HCT116 (cell line): ENCODE results near the gene TCEA3. TPM values are rescaled to one million over a fixed set of nuclear protein-coding genes. Genes with fewer than 3 reads are reported as not detected.

Experiments used
- ATAC-seq: fragments of 200-7000 bp; cut with Tn5 transposase; 2 replicates; pipeline ENCODE4 v1.9.1; 2020; ENCODE audit warnings: mild to moderate bottlenecking, moderate library complexity
- BruUV-seq: library from RNA; stranded (reverse); fragments of 400-500 nt; replicated peaks from 2 replicates; lab custom pipeline; 2021; lab: Mats Ljungman, UMichigan
- CTCF ChIA-PET: fragments of 300-600 bp; sonication (Branson Sonifier 250); formaldehyde crosslinking; loops from one replicate; lab custom pipeline; 2021; ENCODE audit warnings: antibody characterized with exemption; lab: Charles Lee
- POLR2A ChIA-PET: fragments of 300-600, 350-600 bp; sonication (Branson Sonifier 250); formaldehyde crosslinking; loops from one replicate; lab custom pipeline; 2021; ENCODE audit warnings: antibody characterized with exemption; lab: Charles Lee
- RAD21 ChIA-PET, 2 experiments: fragments of 300-600 bp; sonication (Branson Sonifier 250); formaldehyde crosslinking; loops; one replicate each; lab custom pipeline; 2023; ENCODE audit warnings: low total read pairs in 2 of 2; ENCODE audit not compliant: uncharacterized antibody in 2 of 2, unreplicated experiment in 2 of 2, low non-redundant PET in 1 of 2; lab: Charles Lee
- DNase-seq: peaks from one replicate; pipeline ENCODE4 v3.0.0-alpha.2; 2010; ENCODE audit warnings: low read depth, low spot score
- H2AFZ ChIP-seq: fragments of 200-600 bp; shearing (Covaris generic), sonication (generic); 2 replicates; pipeline ENCODE4 v1.6.1; 2017; ENCODE audit warnings: low read depth, mixed run types, mixed read lengths, antibody characterized with exemption, low read length; ENCODE audit not compliant: poor library complexity, severe bottlenecking
- H3K27ac ChIP-seq: 2 replicates; pipeline ENCODE4 v1.5.1; 2012; ENCODE audit warnings: low read depth, low read length
- H3K27me3 ChIP-seq: fragments of 200-600 bp; sonication (generic); 2 replicates; pipeline ENCODE4 v1.6.1; 2016; ENCODE audit warnings: mixed run types, low read length, mixed read lengths; ENCODE audit not compliant: insufficient read depth
- H3K36me3 ChIP-seq, 2 experiments: fragments of 200-500 bp in 1 of 2; fragments of 200-600 bp in 1 of 2; sonication (Bioruptor generic) in 1 of 2; sonication (generic) in 1 of 2; 2 replicates each; pipeline versions ENCODE4 v1.5.1 to v1.6.1; 2014 to 2016; ENCODE audit warnings: low read length in 2 of 2, inconsistent platforms in 1 of 2, mixed read lengths in 1 of 2, mixed run types in 1 of 2; ENCODE audit not compliant: insufficient read depth in 2 of 2, control insufficient read depth in 1 of 2
- H3K4me1 ChIP-seq, 2 experiments: fragments of 200-600 bp in 1 of 2; sonication (generic) in 1 of 2; 2 replicates each; pipeline versions ENCODE4 v1.5.1 to v1.6.1; 2012 to 2017; ENCODE audit warnings: low read length in 2 of 2, inconsistent platforms in 1 of 2, mild to moderate bottlenecking in 1 of 2, mixed read lengths in 1 of 2, mixed run types in 1 of 2, moderate library complexity in 1 of 2; ENCODE audit not compliant: insufficient read depth in 2 of 2, control insufficient read depth in 1 of 2
- H3K4me2 ChIP-seq: fragments of 200-600 bp; sonication (generic); 2 replicates; pipeline ENCODE4 v1.6.1; 2017; ENCODE audit warnings: mixed run types, low read length, mixed read lengths
- H3K4me3 ChIP-seq, 2 experiments: fragments of 200-600 bp in 1 of 2; sonication (generic) in 1 of 2; replicated peaks in 1 of 2; 2 replicates each; pipeline ENCODE4 v1.5.1; 2011 to 2016; ENCODE audit warnings: low read length in 2 of 2, control low read depth in 1 of 2, low read depth in 1 of 2, mild to moderate bottlenecking in 1 of 2, mixed read lengths in 1 of 2, mixed run types in 1 of 2
- H3K79me2 ChIP-seq: fragments of 200-600 bp; sonication (generic); 2 replicates; pipeline ENCODE4 v1.6.1; 2017; ENCODE audit warnings: mild to moderate bottlenecking, mixed run types, low read length, moderate library complexity, mixed read lengths; ENCODE audit not compliant: insufficient read depth
- H3K9ac ChIP-seq: fragments of 200-600 bp; sonication (generic); 2 replicates; pipeline ENCODE4 v1.6.1; 2016; ENCODE audit warnings: low read length, mixed read lengths
- H3K9me2 ChIP-seq: fragments of 200-600 bp; sonication (generic), shearing (Covaris generic); 2 replicates; pipeline ENCODE4 v1.6.1; 2017; ENCODE audit warnings: mixed run types, mild to moderate bottlenecking, moderate library complexity; ENCODE audit not compliant: insufficient read depth
- H3K9me3 ChIP-seq, 2 experiments: fragments of 200-500 bp in 1 of 2; fragments of 200-600 bp in 1 of 2; sonication (Bioruptor generic) in 1 of 2; sonication (generic) in 1 of 2; 2 replicates each; pipeline ENCODE4 v1.6.1; 2014 to 2017; ENCODE audit warnings: low read length in 2 of 2, mixed read lengths in 2 of 2, inconsistent platforms in 1 of 2, low read depth in 1 of 2, mild to moderate bottlenecking in 1 of 2, mixed run types in 1 of 2, moderate library complexity in 1 of 2; ENCODE audit not compliant: control insufficient read depth in 1 of 2, insufficient read depth in 1 of 2
- H4K20me1 ChIP-seq: fragments of 200-600 bp; sonication (generic), shearing (Covaris generic); 2 replicates; pipeline ENCODE4 v1.6.1; 2017; ENCODE audit warnings: mixed run types, mild to moderate bottlenecking, moderate library complexity; ENCODE audit not compliant: insufficient read depth
- EGR1 ChIP-seq: IDR thresholded peaks from 2 replicates; pipeline ENCODE4 v1.6.1; 2012; ENCODE audit warnings: low read depth
- ELF1 ChIP-seq: IDR thresholded peaks from 2 replicates; pipeline ENCODE4 v1.6.1; 2012; ENCODE audit warnings: low read depth, borderline replicate concordance
- POLR2A ChIP-seq: IDR thresholded peaks from 2 replicates; pipeline ENCODE4 v1.7.0; 2011; ENCODE audit warnings: borderline replicate concordance; ENCODE audit not compliant: insufficient read depth, insufficient read length; ENCODE audit errors: extremely low read depth
- POLR2AphosphoS5 ChIP-seq: IDR thresholded peaks from 2 replicates; pipeline ENCODE4 v1.6.1; 2011; ENCODE audit warnings: mild to moderate bottlenecking, low read depth, low read length, moderate library complexity
- SP1 ChIP-seq: IDR thresholded peaks from 2 replicates; pipeline ENCODE4 v1.6.1; 2012; ENCODE audit warnings: low read depth
- YY1 ChIP-seq: IDR thresholded peaks from 2 replicates; pipeline ENCODE4 v1.6.1; 2011; ENCODE audit warnings: low read length, low read depth, moderate library complexity, mild to moderate bottlenecking; ENCODE audit not compliant: insufficient replicate concordance; ENCODE audit errors: extremely low read depth
- ZNF274 ChIP-seq: fragments of 200-500 bp; sonication (Bioruptor generic); IDR thresholded peaks from 2 replicates; pipeline ENCODE4 v1.6.1; 2014; ENCODE audit warnings: mild to moderate bottlenecking, low read depth, low read length, inconsistent platforms
- intact Hi-C: fragments of 100-400 bp; cut with micrococcal nuclease; formaldehyde crosslinking; loops from 2 replicates; pipeline ENCODE4 v1.10.0; 2022
- total RNA-seq: library from RNA; stranded (reverse); gene quantifications from one replicate; pipeline ENCODE4 v1.2.1, GENCODE V29; 2021; ENCODE audit not compliant: unreplicated experiment
- TF ChIP-seq, protein P1 (sequence below): IDR thresholded peaks from 2 replicates; pipeline ENCODE4 v1.6.1; 2012; ENCODE audit warnings: low read depth

TCEA3 gene
- total RNA-seq, 1 experiment from 2014 or later: 3.7 TPM

DNA sequence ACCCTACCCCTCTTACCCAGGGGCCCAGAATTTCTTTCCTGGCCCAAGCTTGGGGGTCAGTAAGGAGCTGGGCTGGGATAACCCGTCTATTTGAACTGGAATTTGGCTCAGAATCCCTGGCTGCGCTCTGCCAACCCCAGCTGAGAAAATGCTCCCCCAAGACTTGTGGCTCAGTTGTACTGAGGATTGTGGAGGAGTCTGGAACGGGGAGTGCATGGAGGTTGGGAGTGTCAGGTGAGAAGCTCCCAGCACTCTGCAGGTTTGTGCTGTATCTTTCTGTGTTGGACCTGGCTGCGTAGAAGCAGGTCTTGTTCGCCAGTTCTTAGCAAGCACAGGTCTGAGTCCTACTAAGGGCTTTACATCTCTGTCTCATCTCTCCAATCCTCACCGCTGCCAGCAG is 1.6 kb downstream of the TCEA3 start:
- DNase-seq: no peak
- no peaks in the 10 kb centered on the region for H3K27me3 ChIP-seq
- no peaks in the 10 kb centered on the region for H3K36me3 ChIP-seq
- H3K79me2 ChIP-seq: no peaks in the 10 kb centered on the region
- H2AFZ ChIP-seq: no peak overlapping the region
- H3K27ac ChIP-seq: no peak overlapping the region
- H3K9me2 ChIP-seq: no peaks in the 10 kb centered on the region
- no peak for ATAC-seq
- H4K20me1 ChIP-seq: no peaks in the 10 kb centered on the region
- no TSS peak for BruUV-seq
- TF ChIP-seq SP1: no peak
- no peak for TF ChIP-seq ZNF274
- no peak for TF ChIP-seq YY1
- TF ChIP-seq EGR1: no peak
- TF ChIP-seq POLR2A: no peak
- no peak for TF ChIP-seq ELF1
- no peak for TF ChIP-seq POLR2AphosphoS5
- TF ChIP-seq, protein P1, sequence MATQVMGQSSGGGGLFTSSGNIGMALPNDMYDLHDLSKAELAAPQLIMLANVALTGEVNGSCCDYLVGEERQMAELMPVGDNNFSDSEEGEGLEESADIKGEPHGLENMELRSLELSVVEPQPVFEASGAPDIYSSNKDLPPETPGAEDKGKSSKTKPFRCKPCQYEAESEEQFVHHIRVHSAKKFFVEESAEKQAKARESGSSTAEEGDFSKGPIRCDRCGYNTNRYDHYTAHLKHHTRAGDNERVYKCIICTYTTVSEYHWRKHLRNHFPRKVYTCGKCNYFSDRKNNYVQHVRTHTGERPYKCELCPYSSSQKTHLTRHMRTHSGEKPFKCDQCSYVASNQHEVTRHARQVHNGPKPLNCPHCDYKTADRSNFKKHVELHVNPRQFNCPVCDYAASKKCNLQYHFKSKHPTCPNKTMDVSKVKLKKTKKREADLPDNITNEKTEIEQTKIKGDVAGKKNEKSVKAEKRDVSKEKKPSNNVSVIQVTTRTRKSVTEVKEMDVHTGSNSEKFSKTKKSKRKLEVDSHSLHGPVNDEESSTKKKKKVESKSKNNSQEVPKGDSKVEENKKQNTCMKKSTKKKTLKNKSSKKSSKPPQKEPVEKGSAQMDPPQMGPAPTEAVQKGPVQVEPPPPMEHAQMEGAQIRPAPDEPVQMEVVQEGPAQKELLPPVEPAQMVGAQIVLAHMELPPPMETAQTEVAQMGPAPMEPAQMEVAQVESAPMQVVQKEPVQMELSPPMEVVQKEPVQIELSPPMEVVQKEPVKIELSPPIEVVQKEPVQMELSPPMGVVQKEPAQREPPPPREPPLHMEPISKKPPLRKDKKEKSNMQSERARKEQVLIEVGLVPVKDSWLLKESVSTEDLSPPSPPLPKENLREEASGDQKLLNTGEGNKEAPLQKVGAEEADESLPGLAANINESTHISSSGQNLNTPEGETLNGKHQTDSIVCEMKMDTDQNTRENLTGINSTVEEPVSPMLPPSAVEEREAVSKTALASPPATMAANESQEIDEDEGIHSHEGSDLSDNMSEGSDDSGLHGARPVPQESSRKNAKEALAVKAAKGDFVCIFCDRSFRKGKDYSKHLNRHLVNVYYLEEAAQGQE: no peak
- peaks cover 0 to 13% of the 10 kb centered on the region in 2 experiments; a peak in 1 of 4 replicates for H3K4me1 ChIP-seq
- no peak overlapping the region for H3K4me2 ChIP-seq
- RAD21 ChIA-PET: no interaction called here
- CTCF ChIA-PET: interaction anchor here (1.1 kb wide), 1 partner anchor 19 kb away, joined by 4 read pairs; no protein-coding TSS in a partner anchor
- H3K9ac ChIP-seq: no peak overlapping the region
- H3K9me3 ChIP-seq: no peaks in the 10 kb centered on the region
- POLR2A ChIA-PET: no interaction called here
- no peak overlapping the region for H3K4me3 ChIP-seq
- intact Hi-C loops: no loop called here
